Neural cell (in vitro differentiated cells): ENCODE results near the gene BTG2. TPM values are rescaled to one million over a fixed set of nuclear protein-coding genes. Genes with fewer than 3 reads are reported as not detected.

Source experiments
- H2AFZ ChIP-seq: fragments of 200-600, 300-800 bp; sonication (generic), shearing (Covaris generic); 2 replicates; pipeline ENCODE4 v1.6.0; 2014; ENCODE audit warnings: low read depth, mild to moderate bottlenecking, antibody characterized with exemption, low read length, moderate library complexity
- H3F3A ChIP-seq: fragments of 200-600 bp; shearing (Covaris generic); 2 replicates; pipeline ENCODE4 v1.6.1; 2016; ENCODE audit warnings: mild to moderate bottlenecking, moderate library complexity, mixed read lengths, antibody characterized with exemption, low read length; ENCODE audit not compliant: insufficient read depth, poor library complexity, severe bottlenecking
- H3K27ac ChIP-seq: fragments of 200-600, 300-800 bp; sonication (generic), shearing (Covaris generic); 2 replicates; pipeline ENCODE4 v1.5.1; 2014; ENCODE audit warnings: mild to moderate bottlenecking, low read length, moderate library complexity
- H3K27me3 ChIP-seq: fragments of 300-800, 200-600 bp; sonication (generic), shearing (Covaris generic); 2 replicates; pipeline ENCODE4 v1.6.0; 2014; ENCODE audit warnings: mild to moderate bottlenecking, low read depth, low read length, moderate library complexity; ENCODE audit not compliant: insufficient read depth
- H3K36me3 ChIP-seq: fragments of 300-800, 200-600 bp; sonication (generic), shearing (Covaris generic); 2 replicates; pipeline ENCODE4 v1.5.1; 2014; ENCODE audit warnings: mild to moderate bottlenecking, antibody characterized with exemption, low read length, moderate library complexity; ENCODE audit not compliant: insufficient read depth
- H3K4me2 ChIP-seq: fragments of 300-800, 200-600 bp; sonication (generic), shearing (Covaris generic); 2 replicates; pipeline ENCODE4 v1.6.0; 2014; ENCODE audit warnings: mild to moderate bottlenecking, low read length
- H3K4me3 ChIP-seq: fragments of 300-800, 200-600 bp; sonication (generic), shearing (Covaris generic); 2 replicates; pipeline ENCODE4 v1.5.1; 2014; ENCODE audit warnings: mild to moderate bottlenecking, low read length, moderate library complexity
- H3K79me2 ChIP-seq: fragments of 200-600 bp; shearing (Covaris generic); replicated peaks from 2 replicates; pipeline ENCODE4 v1.6.0; 2014; ENCODE audit warnings: mild to moderate bottlenecking, low read length, moderate library complexity; ENCODE audit not compliant: insufficient read depth
- H3K9ac ChIP-seq: fragments of 300-800, 200-600 bp; sonication (generic), shearing (Covaris generic); 2 replicates; pipeline ENCODE4 v1.6.1; 2016; ENCODE audit warnings: mild to moderate bottlenecking, low read length, mixed read lengths
- H3K9me2 ChIP-seq: fragments of 200-600 bp; shearing (Covaris generic); 2 replicates; pipeline ENCODE4 v1.6.1; 2016; ENCODE audit warnings: mild to moderate bottlenecking, low read length, mixed read lengths; ENCODE audit not compliant: insufficient read depth
- H3K9me3 ChIP-seq: fragments of 200-600, 300-800 bp; sonication (generic), shearing (Covaris generic); 2 replicates; pipeline ENCODE4 v1.6.1; 2016; ENCODE audit warnings: mild to moderate bottlenecking, mixed run types, low read length, moderate library complexity, mixed read lengths
- H4K20me1 ChIP-seq: fragments of 200-600 bp; shearing (Covaris generic); 2 replicates; pipeline ENCODE4 v1.6.1; 2016; ENCODE audit warnings: mild to moderate bottlenecking, mixed run types; ENCODE audit not compliant: insufficient read depth
- CTCF ChIP-seq: fragments of 450-650 bp; IDR thresholded peaks from 2 replicates; pipeline ENCODE4 v1.5.1; 2014; ENCODE audit warnings: antibody characterized with exemption, mild to moderate bottlenecking, moderate library complexity; ENCODE audit not compliant: poor library complexity, severe bottlenecking
- EP300 ChIP-seq: fragments of 450-650 bp; conservative IDR thresholded peaks from 2 replicates; pipeline ENCODE4 v1.6.1; 2014; ENCODE audit warnings: antibody characterized with exemption, mild to moderate bottlenecking, moderate library complexity; ENCODE audit not compliant: poor library complexity, severe bottlenecking
- EZH2 ChIP-seq: fragments of 200-600, 300-800 bp; shearing (Covaris generic), sonication (generic); IDR thresholded peaks from 2 replicates; pipeline ENCODE4 v1.6.1; 2014; ENCODE audit warnings: antibody characterized with exemption, low read length, borderline replicate concordance, mild to moderate bottlenecking; ENCODE audit not compliant: insufficient read depth, poor library complexity, severe bottlenecking
- MXI1 ChIP-seq: fragments of 450-650 bp; conservative IDR thresholded peaks from 2 replicates; pipeline ENCODE4 v1.6.1; 2014; ENCODE audit warnings: antibody characterized with exemption, mild to moderate bottlenecking; ENCODE audit not compliant: poor library complexity, severe bottlenecking
- POLR2AphosphoS5 ChIP-seq: IDR thresholded peaks from 2 replicates; pipeline ENCODE4 v1.6.1; 2012
- RAD21 ChIP-seq: fragments of 450-650 bp; conservative IDR thresholded peaks from 2 replicates; pipeline ENCODE4 v1.6.1; 2014; ENCODE audit warnings: antibody characterized with exemption, mild to moderate bottlenecking, moderate library complexity
- REST ChIP-seq: IDR thresholded peaks from 2 replicates; pipeline ENCODE4 v1.6.1; 2012; ENCODE audit warnings: borderline replicate concordance
- SMC3 ChIP-seq: fragments of 450-650 bp; conservative IDR thresholded peaks from 2 replicates; pipeline ENCODE4 v1.6.1; 2014; ENCODE audit warnings: antibody characterized with exemption, mild to moderate bottlenecking, moderate library complexity; ENCODE audit not compliant: poor library complexity
- TAF1 ChIP-seq: IDR thresholded peaks from 2 replicates; pipeline ENCODE4 v1.6.1; 2012; ENCODE audit warnings: low read depth
- polyA plus RNA-seq: library from polyadenylated mRNA; depleted of rRNA; stranded (reverse); fragments of >200 nt; gene quantifications from 2 replicates; pipeline ENCODE4 v1.2.3, GENCODE V29; 2014

Gene BTG2
- polyA plus RNA-seq, 1 donor from 2014 or later, result 4.1 TPM

DNA sequence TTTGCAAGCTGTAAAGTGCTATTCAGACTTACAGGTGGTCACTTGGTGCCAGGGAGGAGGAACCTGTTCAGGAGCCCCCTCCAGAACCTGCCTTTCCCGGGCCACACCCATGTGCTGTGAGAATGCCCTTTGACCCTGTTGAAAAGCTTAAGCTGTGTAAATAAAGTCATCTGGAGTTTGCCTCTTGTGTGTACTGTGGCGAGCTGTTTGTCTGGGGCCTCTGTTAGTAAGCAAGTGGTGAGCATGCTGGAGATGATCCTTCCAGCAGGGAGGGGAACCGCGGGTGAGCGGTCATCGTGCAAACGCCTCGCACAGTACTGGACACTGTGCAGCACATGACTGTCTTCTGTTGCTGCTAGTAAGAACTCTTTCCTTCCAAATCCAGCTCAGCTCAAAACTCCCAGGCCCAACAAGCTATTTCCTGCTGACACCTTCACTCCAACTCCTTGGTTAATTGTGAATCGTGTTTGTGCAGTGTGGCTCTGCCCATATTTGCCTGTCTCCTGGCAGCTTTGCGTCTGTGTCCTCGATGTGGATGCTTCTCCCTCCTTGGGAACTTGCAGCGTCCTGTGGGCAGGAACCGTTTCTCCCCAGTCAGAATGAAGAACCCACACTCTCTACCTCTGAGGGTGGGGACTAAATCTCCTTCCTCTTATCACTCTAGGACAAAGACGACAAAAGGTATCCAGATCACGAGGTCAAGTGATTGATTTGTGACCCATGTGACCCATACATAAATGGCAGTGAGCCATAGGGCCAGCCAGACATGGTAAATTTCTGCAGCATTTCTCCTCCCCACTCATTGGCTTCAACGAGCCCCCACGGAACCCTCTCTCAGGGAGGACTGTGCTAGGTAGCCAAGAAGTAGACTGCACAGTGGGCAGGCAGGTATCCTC, 13.9 kb upstream of the BTG2 start:
- Histone ChIP-seq H4K20me1 (no peaks in the 10 kb centered on the region), H3K27me3 (no peaks in the 10 kb centered on the region), H3K4me2 (no peak overlapping the region), H3K79me2 (no peaks in the 10 kb centered on the region), H3K27ac (peak overlapping the region; percentile 37), H3F3A (no peaks in the 10 kb centered on the region), H3K36me3 (no peaks in the 10 kb centered on the region), H3K9me3 (no peaks in the 10 kb centered on the region), H2AFZ (no peak overlapping the region), H3K9ac (peak overlapping the region; percentile 60), H3K9me2 (no peaks in the 10 kb centered on the region), H3K4me3 (no peak overlapping the region)
- no peak for TF ChIP-seq POLR2AphosphoS5
- no peak for TF ChIP-seq REST
- no peak for TF ChIP-seq SMC3
- no peak for TF ChIP-seq EP300
- TF ChIP-seq TAF1, result no peak
- no peak for TF ChIP-seq EZH2
- TF ChIP-seq CTCF, result no peak
- no peak for TF ChIP-seq MXI1
- TF ChIP-seq RAD21, result no peak

GRCh38 chr1:203295796-203296195, 9.5 kb upstream of the BTG2 start:
- Histone ChIP-seq H3K4me3 (no peak overlapping the region), H3K4me2 (no peak overlapping the region), H3K9ac (no peak overlapping the region), H3K27me3 (no peaks in the 10 kb centered on the region), H2AFZ (no peak overlapping the region), H3K79me2 (no peaks in the 10 kb centered on the region), H3K27ac (no peak overlapping the region), H3K36me3 (no peaks in the 10 kb centered on the region), H3K9me2 (no peaks in the 10 kb centered on the region), H3K9me3 (no peaks in the 10 kb centered on the region), H4K20me1 (no peaks in the 10 kb centered on the region), H3F3A (no peaks in the 10 kb centered on the region)
- TF ChIP-seq MXI1 (no peak), TAF1 (no peak), REST (no peak), SMC3 (no peak), POLR2AphosphoS5 (no peak), EP300 (no peak), RAD21 (no peak), CTCF (no peak), EZH2 (no peak)
